Coronary artery (tissue), 2 donors: ENCODE data around the gene NCMAP.

Source experiments
- DNase-seq: peaks from one replicate; pipeline ENCODE4 v3.0.0-alpha.2; 2017; ENCODE audit warnings: low spot score
- H3K27ac ChIP-seq, 2 donors: fragments of 200-600 bp; sonication (generic); one replicate each; pipeline ENCODE4 v1.5.1; 2016 to 2019
- H3K4me3 ChIP-seq: fragments of 200-600 bp; sonication (generic); 2 replicates; pipeline ENCODE4 v1.5.1; 2016; ENCODE audit warnings: mild to moderate bottlenecking, moderate library complexity
- TF ChIP-seq, protein P1 (sequence below): fragments of 200-600 bp; sonication (generic); IDR thresholded peaks from one replicate; pipeline ENCODE4 v1.5.1; 2019; ENCODE audit warnings: antibody characterized with exemption

The NCMAP gene

GRCh38 chr1:24535021-24535424 lies 20.9 kb upstream of the NCMAP start:
- no peak overlapping the region for H3K4me3 ChIP-seq
- no peak for DNase-seq
- no peak overlapping the region for H3K27ac ChIP-seq
- TF ChIP-seq, protein P1, sequence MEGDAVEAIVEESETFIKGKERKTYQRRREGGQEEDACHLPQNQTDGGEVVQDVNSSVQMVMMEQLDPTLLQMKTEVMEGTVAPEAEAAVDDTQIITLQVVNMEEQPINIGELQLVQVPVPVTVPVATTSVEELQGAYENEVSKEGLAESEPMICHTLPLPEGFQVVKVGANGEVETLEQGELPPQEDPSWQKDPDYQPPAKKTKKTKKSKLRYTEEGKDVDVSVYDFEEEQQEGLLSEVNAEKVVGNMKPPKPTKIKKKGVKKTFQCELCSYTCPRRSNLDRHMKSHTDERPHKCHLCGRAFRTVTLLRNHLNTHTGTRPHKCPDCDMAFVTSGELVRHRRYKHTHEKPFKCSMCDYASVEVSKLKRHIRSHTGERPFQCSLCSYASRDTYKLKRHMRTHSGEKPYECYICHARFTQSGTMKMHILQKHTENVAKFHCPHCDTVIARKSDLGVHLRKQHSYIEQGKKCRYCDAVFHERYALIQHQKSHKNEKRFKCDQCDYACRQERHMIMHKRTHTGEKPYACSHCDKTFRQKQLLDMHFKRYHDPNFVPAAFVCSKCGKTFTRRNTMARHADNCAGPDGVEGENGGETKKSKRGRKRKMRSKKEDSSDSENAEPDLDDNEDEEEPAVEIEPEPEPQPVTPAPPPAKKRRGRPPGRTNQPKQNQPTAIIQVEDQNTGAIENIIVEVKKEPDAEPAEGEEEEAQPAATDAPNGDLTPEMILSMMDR, result no peak

DNA sequence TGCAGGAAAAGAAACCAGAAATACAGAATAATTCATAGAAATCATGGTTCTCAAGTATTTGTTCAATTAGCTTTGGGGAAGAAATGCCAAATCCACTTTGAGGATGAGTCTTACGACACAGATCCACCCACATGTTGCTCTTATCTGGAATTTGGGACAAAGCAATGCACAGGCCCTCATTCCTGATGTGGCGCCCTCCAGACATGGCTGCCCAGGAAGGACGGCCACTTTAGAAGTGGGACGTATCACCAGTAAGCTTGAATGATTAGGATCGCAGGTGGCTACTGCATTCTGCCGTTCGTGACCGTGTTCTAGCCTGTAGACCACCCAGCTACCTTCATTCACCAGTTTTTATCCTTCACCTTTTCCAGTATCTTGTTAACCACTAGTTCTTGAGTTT lies 20.1 kb upstream of the NCMAP start:
- no peak overlapping the region for H3K27ac ChIP-seq
- no peak overlapping the region for H3K4me3 ChIP-seq
- TF ChIP-seq, protein P1, result no peak
- no peak for DNase-seq

- H3K4me3 ChIP-seq, result no peak overlapping the region
- H3K27ac ChIP-seq, result no peak overlapping the region
- DNase-seq, result no peak
- TF ChIP-seq, protein P1, result no peak
Observed at GRCh38 chr1:24536391-24536840, 19.5 kb upstream of the NCMAP start.

GRCh38 chr1:24540051-24540905 lies 15.6 kb upstream of the NCMAP start:
- DNase-seq, result no peak
- Histone ChIP-seq H3K4me3 (no peak overlapping the region), H3K27ac (no peak overlapping the region)
- TF ChIP-seq, protein P1, result no peak

GRCh38 chr1:24540906-24541710 lies 14.8 kb upstream of the NCMAP start:
- Histone ChIP-seq H3K27ac (no peak overlapping the region), H3K4me3 (no peak overlapping the region)
- TF ChIP-seq, protein P1, result no peak
- no peak for DNase-seq

GRCh38 chr1:24541711-24542346 lies 14.1 kb upstream of the NCMAP start:
- DNase-seq, result no peak
- TF ChIP-seq, protein P1, result no peak
- Histone ChIP-seq H3K27ac (no peak overlapping the region), H3K4me3 (no peak overlapping the region)
